Activated CD8-positive, alpha-beta memory T cell treated with anti-CD3 and anti-CD28 coated beads, Interleukin-2, amount 50 U/mL, for 24 hours (primary cell): ENCODE measurements around the gene NR4A3.
A peak's percentile ranks its signal among the peaks of the same experiment; 100 is the strongest.

Source experiments
- DNase-seq: peaks from one replicate; pipeline ENCODE4 v3.0.0-alpha.2; 2020; ENCODE audit errors: extremely low read depth

Gene NR4A3

GRCh38 chr9:99814359-99814758 is 7.3 kb upstream of the NR4A3 start:
- DNase-seq = no peak

- no peak for DNase-seq
Measured at GRCh38 chr9:99816392-99816791, 5.3 kb upstream of the NR4A3 start.

DNA sequence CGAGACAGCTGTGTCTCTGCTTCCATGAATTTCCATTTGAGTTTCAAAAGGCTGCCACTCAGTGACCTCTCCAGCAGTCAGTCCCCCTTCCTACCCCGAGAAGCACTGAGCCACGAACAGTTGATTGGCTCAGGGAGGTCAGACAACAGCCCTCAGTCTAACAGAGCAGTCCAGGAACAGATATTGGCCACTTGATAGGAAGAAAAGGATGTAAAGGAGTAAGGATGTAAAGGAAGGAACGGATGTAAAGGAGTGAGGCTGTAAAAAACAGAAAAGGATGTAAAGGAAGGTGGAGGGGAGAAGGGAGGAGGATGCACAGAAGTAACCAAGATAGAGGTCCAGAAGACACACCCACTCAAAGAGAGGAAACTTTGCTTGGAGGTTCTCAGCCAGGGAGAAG is 3.2 kb upstream of the NR4A3 start:
- DNase-seq = no peak

GRCh38 chr9:99819123-99819855 is 2.4 kb upstream of the NR4A3 start:
- peak; percentile 75 for DNase-seq

DNA sequence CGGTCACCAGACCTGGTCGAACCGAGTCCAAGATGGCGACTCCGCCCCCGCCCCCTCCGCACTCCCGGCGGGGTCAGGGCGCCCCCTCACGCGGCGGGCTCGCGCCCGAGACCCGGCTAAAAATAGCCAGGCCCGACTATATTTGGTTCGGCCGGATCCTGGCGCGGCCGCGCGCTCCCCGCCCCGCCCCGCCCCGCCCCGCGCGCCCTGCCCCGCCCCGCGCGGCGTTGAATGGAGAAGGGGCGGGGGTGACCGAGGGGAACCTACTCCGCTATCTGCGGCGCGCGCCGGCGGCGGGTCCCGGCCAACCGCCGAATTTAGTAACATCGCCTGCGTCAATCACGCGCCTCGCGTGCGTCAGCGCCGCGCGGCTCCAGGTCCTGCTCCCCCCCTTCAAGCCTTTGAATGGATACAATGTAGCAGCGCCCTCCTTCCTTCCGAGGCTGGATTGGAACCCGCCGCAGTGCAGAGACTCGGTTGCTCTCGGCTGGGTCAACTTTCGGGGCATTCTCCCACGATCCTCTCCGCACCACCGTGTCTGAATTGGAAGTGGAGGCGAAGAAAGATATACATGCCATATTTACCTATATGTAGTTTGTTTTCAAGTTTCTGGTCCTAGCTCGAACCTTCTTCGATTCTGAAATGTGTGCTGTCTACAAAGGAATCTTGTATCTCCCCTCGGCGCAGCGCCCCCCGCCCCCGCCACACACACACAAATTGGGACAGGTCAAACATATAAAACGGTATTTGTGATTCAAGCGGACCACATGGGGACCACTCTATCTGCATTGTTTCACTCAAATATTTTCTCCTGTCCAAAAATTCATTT is 1.6 kb upstream of the NR4A3 start:
- DNase-seq = peak; percentile 68

DNA sequence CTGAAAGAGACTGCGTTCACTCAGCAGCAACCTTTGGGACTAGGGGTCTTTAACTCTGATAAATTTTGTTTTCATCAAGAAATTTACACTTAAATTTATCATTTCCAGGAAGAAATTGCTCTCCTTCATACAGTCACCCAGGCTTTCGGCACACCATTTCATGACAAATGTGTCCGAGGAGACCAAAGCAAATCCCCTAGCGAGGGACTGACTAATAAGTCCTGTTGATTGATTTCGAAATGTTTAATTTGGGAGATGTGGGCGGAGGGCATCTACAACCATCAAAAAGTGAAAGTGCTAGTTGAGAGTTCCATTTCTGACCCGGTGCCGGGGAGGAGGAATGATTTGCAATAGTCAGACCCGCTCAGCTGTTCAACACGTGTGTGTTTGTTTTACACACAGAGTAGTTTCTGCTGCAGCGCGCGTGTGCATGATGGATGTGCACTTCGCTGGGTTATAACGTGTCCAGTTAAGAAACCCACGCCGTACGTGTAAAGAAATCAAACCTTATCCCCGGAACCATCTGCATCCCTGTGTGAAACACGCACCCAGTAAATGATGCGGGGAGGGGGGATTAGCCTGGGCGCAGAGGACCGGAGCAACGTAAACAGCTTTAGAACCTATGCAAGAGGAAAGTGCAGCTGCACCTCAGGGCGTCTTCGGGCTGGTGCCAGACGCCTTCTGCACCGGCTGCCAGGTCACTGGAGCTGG is 845 bp upstream of the NR4A3 start:
- DNase-seq = no peak

DNA sequence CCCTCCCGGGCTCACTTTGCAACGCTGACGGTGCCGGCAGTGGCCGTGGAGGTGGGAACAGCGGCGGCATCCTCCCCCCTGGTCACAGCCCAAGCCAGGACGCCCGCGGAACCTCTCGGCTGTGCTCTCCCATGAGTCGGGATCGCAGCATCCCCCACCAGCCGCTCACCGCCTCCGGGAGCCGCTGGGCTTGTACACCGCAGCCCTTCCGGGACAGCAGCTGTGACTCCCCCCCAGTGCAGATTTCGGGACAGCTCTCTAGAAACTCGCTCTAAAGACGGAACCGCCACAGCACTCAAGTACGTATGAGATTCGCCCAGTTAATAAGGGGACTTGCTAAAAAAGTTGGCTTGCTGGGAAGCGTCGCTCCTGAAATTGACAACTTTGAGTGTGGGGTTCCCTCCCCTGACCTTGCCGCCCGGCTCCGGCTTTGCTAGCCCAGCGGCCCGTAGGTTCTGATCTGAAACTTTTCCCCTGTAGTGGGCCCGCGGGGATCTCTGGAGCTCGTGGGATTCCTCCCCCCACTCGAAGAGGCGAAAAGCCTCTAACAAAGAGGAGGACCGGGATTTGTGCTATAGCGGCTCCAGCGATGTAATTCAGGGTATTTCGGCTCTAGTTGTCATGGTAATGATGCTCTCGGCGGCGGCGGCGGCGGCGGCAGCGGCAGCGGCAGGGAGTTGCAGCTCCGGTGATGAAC is 572 bp downstream of the NR4A3 start:
- no peak for DNase-seq

DNA sequence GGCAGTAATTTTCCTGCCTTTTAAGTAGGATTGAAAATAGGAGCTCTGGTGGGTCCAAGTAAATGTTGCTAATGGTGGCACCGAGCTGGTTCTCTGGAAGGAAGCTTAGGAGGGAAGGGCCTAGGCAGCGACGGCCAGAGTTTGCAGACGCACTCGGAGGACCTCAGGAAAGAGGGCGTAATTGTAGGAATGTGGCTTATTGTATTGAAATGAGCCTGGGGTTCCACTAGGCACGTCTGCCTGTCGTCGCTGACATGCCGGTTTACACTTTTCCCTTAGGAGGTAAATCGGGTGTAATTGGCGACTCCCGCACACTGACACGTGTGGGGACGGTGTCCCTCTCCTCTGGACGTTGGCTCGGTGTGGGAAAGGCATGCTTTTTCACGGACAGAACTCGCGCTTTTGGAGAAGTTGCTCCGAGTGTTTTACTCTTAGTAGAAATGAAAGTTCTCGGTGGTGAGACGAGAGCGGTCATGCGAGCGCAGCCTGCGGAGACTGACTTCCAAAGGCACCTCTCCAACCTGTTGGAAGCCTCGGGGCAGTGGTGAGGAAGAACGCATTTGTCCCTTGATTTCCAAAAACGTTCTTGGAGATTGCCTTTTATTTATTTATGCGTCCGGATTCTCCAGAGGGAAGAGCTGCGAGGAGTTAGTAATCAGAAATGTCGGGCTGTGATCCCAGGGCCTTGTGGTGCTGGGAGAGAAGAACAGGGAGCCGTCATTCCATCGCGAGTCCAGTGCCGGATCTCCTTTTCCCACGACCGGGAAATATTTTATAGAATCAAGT is 1.3 kb downstream of the NR4A3 start:
- DNase-seq = no peak

DNA sequence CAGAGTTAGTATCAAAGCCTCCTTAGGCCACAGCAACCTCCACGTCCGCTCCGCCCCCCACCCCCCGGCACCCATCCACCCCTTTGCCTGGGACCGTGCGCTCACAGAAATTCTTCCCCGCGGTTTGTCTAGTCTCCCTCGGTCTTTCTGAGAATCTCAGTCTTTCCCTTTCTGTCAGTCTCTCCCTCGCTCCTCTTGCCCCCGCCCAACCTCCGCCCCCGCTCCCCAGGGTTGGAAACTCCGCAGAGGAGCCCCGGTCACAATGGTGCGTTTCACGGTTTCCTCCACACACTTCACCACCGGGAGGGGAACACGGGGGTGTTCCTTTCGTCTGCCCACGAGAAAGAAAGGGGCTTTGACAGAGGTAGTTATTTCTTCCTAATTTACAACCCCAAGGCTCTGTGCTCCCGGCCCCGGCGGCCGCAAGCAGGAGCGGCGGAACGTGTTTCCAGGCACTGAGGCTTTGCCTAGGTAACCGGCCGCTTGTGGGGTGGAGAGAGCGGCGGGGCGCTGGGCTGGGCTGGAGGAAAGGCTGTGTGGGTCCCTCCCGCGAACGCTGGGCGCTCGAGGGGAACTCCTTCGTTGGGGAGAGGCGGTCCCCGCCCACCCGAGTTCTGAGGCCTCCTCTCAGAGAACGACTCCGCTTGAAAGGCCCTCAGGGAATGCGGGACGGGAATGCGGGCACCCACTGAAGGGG is 2.1 kb downstream of the NR4A3 start:
- no peak for DNase-seq

DNA sequence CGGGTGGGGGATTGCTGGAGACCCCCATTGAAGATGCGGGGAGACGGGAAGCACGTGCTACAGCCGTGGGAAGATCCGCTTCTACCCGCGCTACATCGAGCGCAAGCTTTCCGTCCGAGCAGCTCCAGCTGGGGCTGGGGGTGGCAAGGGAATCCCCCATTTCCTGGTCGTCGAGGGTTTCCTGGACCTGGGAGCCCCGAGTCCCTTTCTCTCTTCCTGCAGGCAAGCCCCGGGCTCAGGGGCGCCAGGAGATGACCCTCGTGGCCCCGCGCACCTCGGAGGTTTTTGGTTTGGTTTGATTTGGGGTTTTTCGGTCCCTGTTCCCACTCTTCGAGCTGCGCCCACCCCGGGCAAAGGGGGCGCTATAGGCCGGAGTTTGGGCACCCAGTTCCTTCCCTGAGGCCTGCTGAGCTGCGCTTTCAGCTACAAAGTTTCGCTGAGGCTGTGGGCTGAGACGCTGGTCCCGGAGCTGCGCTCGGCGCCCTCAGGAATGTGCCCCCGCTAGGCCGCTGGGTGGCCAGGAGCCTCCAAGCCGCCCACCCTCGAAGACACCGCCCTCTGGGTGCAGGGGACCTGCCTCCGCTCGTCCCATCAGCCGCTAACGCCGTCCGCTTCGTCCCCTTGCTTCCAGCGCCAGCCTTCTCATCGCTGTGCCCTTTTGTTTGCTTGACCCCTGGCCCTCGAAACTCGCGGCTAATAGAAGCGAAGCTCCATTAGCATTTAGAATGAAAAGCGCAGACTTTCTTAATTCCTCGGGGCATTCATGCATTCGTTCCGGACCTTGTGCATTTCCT is 2.9 kb downstream of the NR4A3 start:
- no peak for DNase-seq

GRCh38 chr9:99825172-99826046 is 3.7 kb downstream of the NR4A3 start:
- DNase-seq = no peak

DNA sequence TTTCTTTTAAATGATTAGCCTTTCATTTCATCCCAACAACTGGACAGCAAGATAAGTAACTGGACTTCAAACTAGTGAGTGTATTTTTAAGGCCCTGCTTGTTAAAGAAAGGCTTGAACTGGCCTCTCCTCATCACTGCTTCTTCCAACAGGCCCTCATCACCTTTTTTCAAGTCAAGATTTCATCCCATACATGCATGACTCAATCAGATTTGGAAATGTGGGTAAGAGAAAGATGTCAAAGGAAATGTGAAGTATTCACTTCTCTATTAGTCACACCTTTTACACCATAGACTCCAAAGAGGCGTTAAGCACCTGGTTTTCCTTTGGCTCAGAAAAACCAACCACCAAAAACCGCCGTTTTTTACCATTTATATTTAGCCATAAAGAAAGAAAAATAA is 4.9 kb downstream of the NR4A3 start:
- DNase-seq = no peak

DNA sequence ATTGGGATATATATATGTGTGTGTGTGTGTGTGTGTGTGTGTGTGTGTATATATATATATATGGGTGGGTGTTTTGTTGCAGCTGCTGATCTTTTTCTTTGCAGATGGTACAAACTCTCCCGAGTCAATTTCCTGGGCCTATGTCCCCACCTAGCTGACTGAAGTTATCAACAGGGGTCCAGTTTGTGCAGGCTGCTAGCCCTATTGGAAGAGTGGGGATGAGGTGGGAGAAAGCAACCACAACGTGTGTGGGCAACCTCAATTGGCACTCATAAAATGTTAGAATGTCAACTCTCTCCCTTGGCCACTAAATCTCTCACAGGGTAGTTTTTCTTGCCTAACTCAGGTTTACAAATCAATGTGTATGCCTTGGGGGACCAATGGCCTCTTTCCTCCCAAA is 5.6 kb downstream of the NR4A3 start:
- DNase-seq = no peak

DNA sequence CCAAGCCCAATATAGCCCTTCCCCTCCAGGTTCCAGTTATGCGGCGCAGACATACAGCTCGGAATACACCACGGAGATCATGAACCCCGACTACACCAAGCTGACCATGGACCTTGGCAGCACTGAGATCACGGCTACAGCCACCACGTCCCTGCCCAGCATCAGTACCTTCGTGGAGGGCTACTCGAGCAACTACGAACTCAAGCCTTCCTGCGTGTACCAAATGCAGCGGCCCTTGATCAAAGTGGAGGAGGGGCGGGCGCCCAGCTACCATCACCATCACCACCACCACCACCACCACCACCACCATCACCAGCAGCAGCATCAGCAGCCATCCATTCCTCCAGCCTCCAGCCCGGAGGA is 6.3 kb downstream of the NR4A3 start:
- no peak for DNase-seq

DNA sequence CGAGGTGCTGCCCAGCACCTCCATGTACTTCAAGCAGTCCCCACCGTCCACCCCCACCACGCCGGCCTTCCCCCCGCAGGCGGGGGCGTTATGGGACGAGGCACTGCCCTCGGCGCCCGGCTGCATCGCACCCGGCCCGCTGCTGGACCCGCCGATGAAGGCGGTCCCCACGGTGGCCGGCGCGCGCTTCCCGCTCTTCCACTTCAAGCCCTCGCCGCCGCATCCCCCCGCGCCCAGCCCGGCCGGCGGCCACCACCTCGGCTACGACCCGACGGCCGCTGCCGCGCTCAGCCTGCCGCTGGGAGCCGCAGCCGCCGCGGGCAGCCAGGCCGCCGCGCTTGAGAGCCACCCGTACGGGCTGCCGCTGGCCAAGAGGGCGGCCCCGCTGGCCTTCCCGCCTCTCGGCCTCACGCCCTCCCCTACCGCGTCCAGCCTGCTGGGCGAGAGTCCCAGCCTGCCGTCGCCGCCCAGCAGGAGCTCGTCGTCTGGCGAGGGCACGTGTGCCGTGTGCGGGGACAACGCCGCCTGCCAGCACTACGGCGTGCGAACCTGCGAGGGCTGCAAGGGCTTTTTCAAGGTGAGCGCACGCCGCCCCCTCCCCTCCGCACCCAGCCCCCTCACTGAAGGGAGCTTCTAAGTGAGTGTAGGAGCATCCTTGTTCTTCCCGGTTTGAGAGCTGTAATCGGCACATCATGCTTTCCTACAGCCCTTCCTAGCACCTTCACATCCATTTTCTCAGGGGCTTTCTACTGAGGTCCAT is 6.9 kb downstream of the NR4A3 start:
- DNase-seq = no peak

DNA sequence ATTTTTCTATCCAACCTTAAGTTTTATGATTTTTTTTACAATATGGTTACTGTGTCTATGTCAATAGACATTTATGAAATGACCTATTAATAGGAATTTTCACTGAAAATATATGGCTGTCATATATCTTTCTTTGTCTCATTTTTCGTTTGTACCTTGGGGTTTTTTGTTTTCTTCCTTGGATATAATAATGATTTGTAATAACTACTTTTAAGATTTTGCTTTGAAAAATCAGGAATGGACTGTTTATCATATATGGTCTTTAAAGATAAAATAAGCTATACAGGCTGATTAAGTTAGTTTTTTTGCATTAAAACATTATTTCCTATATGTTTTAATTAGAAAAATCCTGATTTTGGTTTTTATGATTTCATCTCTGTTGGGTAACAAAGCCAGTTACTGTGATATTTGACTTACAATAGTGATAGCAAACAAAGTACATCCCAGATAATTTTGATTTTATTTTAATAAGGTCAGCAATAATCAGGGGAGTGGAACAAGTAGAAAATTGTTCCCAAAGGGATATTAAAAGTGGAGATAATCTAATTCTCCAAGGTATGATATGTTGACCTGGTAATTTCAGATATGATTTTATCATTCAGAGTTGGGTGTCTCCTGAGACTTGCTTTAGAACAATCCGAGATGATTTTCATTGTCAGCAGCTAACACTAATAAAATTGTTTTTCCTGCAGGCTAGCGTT is 10.3 kb downstream of the NR4A3 start:
- no peak for DNase-seq

DNA sequence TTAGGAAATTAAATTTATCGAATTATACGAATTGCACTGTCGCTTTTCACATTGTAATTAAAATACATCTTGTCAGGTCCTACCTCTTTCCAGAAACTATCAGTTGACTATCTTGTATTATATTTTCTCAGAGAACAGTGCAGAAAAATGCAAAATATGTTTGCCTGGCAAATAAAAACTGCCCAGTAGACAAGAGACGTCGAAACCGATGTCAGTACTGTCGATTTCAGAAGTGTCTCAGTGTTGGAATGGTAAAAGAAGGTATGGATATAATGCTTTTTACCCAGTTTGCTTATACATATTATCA is 10.8 kb downstream of the NR4A3 start:
- DNase-seq = no peak

- DNase-seq = no peak
Measured at GRCh38 chr9:99833735-99834134, 12.1 kb downstream of the NR4A3 start.
